GM12864 (cell line): ENCODE results near the gene THPO.

ENCODE experiments used
- DNase-seq: peaks from one replicate; pipeline ENCODE4 v3.0.0-alpha.2; 2011; ENCODE audit warnings: low read depth
- H3K4me3 ChIP-seq: 2 replicates; pipeline ENCODE4 v1.5.1; 2011; ENCODE audit warnings: mild to moderate bottlenecking, low read depth, low read length, control low read depth
- TF ChIP-seq, protein P1 (sequence below): IDR thresholded peaks from 2 replicates; pipeline ENCODE4 v1.5.1; 2011; ENCODE audit warnings: low read depth, mild to moderate bottlenecking, moderate library complexity, low read length, control low read depth, inconsistent platforms; ENCODE audit errors: missing control alignments

The THPO gene

DNA sequence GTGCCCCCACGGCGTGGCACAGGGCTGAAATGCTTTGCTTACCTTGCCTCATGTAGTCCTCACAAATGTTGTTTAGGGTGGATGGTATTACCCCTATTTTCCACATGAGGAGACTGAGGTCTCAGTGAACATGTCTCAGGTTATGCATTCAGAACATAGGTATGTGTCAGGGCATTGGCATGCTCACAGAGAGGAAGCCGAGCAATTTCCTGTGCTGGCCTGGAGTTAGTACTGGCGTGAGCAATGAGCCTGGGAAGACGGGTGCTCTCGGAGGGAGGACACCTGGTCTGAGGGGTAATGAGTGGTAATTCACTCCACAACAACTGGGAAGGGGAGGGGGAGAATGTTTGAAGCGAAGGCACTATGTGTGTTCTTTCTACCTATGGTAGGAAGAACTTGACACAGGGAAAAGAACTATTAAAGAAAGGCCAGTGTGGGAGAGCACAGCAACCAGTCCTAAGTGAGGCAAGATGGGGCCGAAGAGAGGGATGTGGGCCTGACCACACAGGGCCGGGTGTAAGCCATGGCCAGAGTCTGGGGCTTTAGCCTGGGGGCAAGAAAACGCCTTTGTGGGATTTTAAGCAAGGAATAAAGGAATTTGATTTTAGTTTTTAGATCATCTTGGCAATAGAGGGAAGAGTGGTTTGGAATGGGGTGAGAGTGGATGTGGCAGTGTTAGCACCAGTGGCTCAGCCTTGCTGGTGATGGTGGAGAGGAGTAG lies 45.5 kb downstream of the THPO start:
- TF ChIP-seq, protein P1, sequence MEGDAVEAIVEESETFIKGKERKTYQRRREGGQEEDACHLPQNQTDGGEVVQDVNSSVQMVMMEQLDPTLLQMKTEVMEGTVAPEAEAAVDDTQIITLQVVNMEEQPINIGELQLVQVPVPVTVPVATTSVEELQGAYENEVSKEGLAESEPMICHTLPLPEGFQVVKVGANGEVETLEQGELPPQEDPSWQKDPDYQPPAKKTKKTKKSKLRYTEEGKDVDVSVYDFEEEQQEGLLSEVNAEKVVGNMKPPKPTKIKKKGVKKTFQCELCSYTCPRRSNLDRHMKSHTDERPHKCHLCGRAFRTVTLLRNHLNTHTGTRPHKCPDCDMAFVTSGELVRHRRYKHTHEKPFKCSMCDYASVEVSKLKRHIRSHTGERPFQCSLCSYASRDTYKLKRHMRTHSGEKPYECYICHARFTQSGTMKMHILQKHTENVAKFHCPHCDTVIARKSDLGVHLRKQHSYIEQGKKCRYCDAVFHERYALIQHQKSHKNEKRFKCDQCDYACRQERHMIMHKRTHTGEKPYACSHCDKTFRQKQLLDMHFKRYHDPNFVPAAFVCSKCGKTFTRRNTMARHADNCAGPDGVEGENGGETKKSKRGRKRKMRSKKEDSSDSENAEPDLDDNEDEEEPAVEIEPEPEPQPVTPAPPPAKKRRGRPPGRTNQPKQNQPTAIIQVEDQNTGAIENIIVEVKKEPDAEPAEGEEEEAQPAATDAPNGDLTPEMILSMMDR = no peak
- DNase-seq = no peak
- no peak overlapping the region for H3K4me3 ChIP-seq

DNA sequence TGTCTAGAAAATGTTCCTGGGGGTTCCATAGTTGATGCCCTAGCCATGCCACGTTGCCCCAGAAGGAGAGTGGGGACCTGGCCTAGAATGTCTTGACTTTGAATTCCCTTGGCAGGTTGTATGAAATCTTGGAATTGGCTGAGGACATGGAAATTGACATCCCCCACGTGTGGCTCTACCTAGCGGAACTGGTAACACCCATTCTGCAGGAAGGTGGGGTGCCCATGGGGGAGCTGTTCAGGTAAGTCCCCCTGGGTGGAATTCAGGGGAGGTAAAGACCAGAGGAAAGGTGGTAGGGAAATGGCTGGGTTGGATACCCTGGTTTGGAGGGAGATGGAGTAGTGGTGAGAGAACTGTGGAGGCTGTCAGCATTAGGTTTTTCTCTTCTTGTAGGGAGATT lies 49.5 kb downstream of the THPO start:
- H3K4me3 ChIP-seq = no peak overlapping the region
- TF ChIP-seq, protein P1 = no peak
- DNase-seq = no peak

DNA sequence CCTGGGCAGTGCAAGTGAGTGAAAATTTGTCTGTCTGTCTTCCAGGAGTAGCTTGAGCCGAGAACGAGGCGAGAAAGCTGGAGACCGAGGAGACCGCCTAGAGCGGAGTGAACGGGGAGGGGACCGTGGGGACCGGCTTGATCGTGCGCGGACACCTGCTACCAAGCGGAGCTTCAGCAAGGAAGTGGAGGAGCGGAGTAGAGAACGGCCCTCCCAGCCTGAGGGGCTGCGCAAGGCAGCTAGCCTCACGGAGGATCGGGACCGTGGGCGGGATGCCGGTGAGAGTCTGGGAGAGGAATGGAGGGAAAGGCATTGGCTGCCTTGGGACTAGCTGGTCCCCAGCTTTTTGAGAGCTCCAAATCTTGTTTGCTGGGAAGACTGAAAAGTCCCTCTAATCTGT lies 50.8 kb downstream of the THPO start:
- TF ChIP-seq, protein P1 = no peak
- H3K4me3 ChIP-seq = no peak overlapping the region
- DNase-seq = no peak

DNA sequence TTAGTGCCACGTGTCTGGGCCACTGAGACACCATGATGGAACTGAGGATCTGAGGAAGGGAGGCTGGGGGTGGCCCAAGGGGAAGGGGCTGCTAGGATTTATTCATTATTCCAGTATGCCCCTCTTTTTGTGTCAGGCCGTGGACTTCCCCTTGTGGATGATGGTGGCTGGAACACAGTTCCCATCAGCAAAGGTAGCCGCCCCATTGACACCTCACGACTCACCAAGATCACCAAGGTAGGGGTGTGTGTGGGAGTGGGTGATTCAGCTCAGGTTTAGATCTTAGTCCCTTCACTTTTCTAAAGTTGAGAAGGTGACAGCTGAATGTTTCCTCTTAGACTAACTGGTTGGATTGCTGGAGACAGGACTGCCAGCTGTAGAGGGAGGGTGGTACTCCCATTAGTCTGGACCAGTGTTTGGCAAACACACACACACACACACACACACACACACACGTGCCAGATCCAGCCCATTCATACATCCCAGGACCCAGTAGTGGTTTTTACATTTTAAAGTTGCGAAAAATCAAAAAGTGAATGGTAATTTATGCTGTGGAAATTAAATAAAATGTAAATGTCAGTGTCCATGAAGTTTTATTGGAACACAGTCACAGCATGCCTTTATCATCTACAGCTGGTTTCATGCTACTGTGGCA lies 52.2 kb downstream of the THPO start:
- H3K4me3 ChIP-seq = no peak overlapping the region
- no peak for DNase-seq
- TF ChIP-seq, protein P1 = no peak

DNA sequence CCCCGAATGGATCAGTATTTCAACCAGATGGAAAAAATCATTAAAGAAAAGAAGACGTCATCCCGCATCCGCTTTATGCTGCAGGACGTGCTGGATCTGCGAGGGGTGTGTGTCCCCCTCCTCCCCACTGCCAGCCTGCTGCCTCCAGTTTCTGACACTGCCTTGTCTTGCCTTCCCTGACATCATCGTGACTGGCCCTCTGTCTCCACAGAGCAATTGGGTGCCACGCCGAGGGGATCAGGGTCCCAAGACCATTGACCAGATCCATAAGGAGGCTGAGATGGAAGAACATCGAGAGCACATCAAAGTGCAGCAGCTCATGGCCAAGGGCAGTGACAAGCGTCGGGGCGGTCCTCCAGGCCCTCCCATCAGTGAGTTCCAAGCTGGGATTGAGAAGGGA lies 52.7 kb downstream of the THPO start:
- H3K4me3 ChIP-seq = no peak overlapping the region
- TF ChIP-seq, protein P1 = no peak
- DNase-seq = no peak

DNA sequence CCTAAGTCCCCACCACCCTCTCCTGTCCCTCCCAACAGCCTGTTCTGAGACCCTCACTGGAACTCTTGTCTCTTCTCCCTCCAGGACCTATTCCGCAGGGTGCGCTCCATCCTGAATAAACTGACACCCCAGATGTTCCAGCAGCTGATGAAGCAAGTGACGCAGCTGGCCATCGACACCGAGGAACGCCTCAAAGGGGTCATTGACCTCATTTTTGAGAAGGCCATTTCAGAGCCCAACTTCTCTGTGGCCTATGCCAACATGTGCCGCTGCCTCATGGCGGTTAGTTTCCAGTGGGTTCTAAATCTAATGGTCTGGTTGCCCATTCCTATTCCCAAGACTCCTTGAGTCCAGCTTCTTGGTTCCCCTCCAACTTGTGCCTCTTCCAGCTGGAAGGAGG lies 54.3 kb downstream of the THPO start:
- no peak for DNase-seq
- TF ChIP-seq, protein P1 = no peak
- no peak overlapping the region for H3K4me3 ChIP-seq
